ENCODE results near the gene KCTD6.
"Not testable (repeated sequence)": the region's sequence is repeated elsewhere in the genome, so short reads cannot be mapped to it uniquely, and the experiment has no call there.

GRCh38 chr3:58527440-58527839, 35.5 kb downstream of the KCTD6 start:
- TF ChIP-seq POLR2AphosphoS5 (IDR thresholded peaks at IDR 0.05; ENCODE audit: low read depth); CTCF (IDR thresholded peaks at IDR 0.05; ENCODE audit: insufficient read depth, low read length); SPI1 (IDR thresholded peaks at IDR 0.05; ENCODE audit: borderline replicate concordance, low read depth): not testable (repeated sequence)

All from HL-60 (cell line).